GM13977 (cell line): ENCODE data around the gene SLC30A4.

ENCODE experiments used
- DNase-seq: peaks from one replicate; pipeline ENCODE4 v3.0.0; 2012; ENCODE audit warnings: low spot score
- CTCF ChIP-seq: IDR thresholded peaks from 2 replicates; pipeline ENCODE4 v1.5.1; 2012; ENCODE audit warnings: mild to moderate bottlenecking, control low read depth; ENCODE audit not compliant: insufficient read depth; ENCODE audit errors: extremely low read depth, missing control alignments
- in situ Hi-C: fragments of 300-500 bp; cut with MboI; formaldehyde crosslinking; loops from one replicate; pipeline ENCODE4 v1.12.0; 2022; ENCODE audit warnings: low sequenced_read_pairs, low pct_unique_long_range_greater_than_20kb, mixed read lengths, inconsistent platforms; ENCODE audit not compliant: unreplicated experiment

The SLC30A4 gene

GRCh38 chr15:45468294-45468693 is 54.3 kb downstream of the SLC30A4 start:
- no peak for DNase-seq
- TF ChIP-seq CTCF, result no peak
- in situ Hi-C loops, result no loop called here

- DNase-seq, result peak; percentile 75
- in situ Hi-C loops, result loop anchor here (10.0 kb wide), 1 partner anchor 156 kb away; no protein-coding TSS in a partner anchor
- peak; percentile 72 for TF ChIP-seq CTCF
Measured at GRCh38 chr15:45458746-45459403, 63.7 kb downstream of the SLC30A4 start.

- in situ Hi-C loops, result loop anchor here (10.0 kb wide), 1 partner anchor 157 kb away; no protein-coding TSS in a partner anchor
- peak; percentile 81 for DNase-seq
- peak; percentile 71 for TF ChIP-seq CTCF
Measured at GRCh38 chr15:45457641-45458539, 64.7 kb downstream of the SLC30A4 start.

GRCh38 chr15:45457220-45457619 is 65.3 kb downstream of the SLC30A4 start:
- no peak for TF ChIP-seq CTCF
- DNase-seq, result no peak
- in situ Hi-C loops, result loop anchor here (10.0 kb wide), 1 partner anchor 158 kb away; no protein-coding TSS in a partner anchor

GRCh38 chr15:45456212-45457106 is 66.1 kb downstream of the SLC30A4 start:
- in situ Hi-C loops, result loop anchor here (10.0 kb wide), 1 partner anchor 158 kb away; no protein-coding TSS in a partner anchor
- peak; percentile 64 for DNase-seq
- no peak for TF ChIP-seq CTCF

GRCh38 chr15:45454814-45455213 is 67.7 kb downstream of the SLC30A4 start:
- DNase-seq, result peak; percentile 58
- in situ Hi-C loops, result loop anchor here (10.0 kb wide), 1 partner anchor 160 kb away; no protein-coding TSS in a partner anchor
- TF ChIP-seq CTCF, result peak; percentile 3
